Measurements from ENCODE around the gene PACS2. TPM values are rescaled to one million over a fixed set of nuclear protein-coding genes. Genes with fewer than 3 reads are reported as not detected.
"Not testable (repeated sequence)": the region's sequence is repeated elsewhere in the genome, so short reads cannot be mapped to it uniquely, and the experiment has no call there.

The PACS2 gene
- total RNA-seq, 2 experiments from 2014 or later, result 25.1 to 29.6 TPM

- no peak overlapping the region for H3K27ac Mint-ChIP-seq
- CTCF ChIA-PET, result no interaction called here
- H3K4me3 Mint-ChIP-seq, result no peak overlapping the region
- H3K27me3 Mint-ChIP-seq (ENCODE audit: low read depth), result no peaks in the 10 kb centered on the region
- intact Hi-C loops (cut with micrococcal nuclease), result no loop called here
- H3K9me3 Mint-ChIP-seq, result no peaks in the 10 kb centered on the region
- H3K36me3 Mint-ChIP-seq (ENCODE audit: low read depth), result peaks cover 1% of the 10 kb centered on the region
- DNase-seq, result no peak
- peaks cover 20% of the 10 kb centered on the region for H3K4me1 Mint-ChIP-seq (ENCODE audit: low read depth)
These were observed 34.0 kb upstream of the PACS2 start for GRCh38 chr14:105280525-105280924.

GRCh38 chr14:105281371-105282097, 33.0 kb upstream of the PACS2 start:
- DNase-seq, result peak; percentile 40
- Mint-ChIP-seq H3K9me3 (no peaks in the 10 kb centered on the region), H3K27me3 (ENCODE audit: low read depth) (no peaks in the 10 kb centered on the region), H3K27ac (no peak overlapping the region), H3K4me3 (no peak overlapping the region), H3K4me1 (ENCODE audit: low read depth) (peaks cover 20% of the 10 kb centered on the region), H3K36me3 (ENCODE audit: low read depth) (peaks cover 1% of the 10 kb centered on the region)
- CTCF ChIA-PET, result interaction anchor here (0.6 to 1.3 kb wide), 7 partner anchors 9 to 263 kb away, joined by 3 to 7 read pairs (median 3); no protein-coding TSS in a partner anchor
- intact Hi-C loops (cut with micrococcal nuclease), result loop anchor here (1.0 to 2.0 kb wide), 2 partner anchors 79 to 191 kb away; no protein-coding TSS in a partner anchor

DNA sequence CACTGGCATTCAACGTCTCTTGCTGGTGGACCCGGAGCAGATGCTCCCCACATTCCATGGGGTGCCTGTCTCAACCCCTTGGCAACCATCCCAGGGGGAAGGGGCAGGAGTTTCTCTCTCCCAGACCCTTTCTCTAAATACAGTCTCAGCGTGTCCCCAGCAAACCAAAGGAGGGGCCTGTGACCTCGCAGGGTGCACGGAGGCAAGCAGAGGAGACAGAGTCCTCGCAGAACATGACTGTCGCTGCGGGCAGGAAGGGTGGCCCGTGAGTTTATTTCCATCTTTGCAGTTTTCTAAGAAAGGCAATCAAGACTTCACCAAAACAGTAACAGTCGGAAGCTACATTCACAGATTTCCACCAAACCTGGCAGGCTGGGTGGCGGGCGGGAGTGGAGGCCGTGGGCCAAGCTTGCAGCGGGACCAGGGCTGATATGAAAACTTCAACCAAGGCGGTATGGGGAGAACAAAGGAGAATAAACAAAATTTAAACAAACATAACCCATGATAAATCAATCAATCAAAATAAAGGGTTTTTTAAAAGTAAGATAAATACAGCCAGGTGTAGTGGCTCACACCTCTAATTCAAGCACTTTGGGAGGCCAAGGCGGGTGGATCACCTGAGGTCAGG, 32.3 kb upstream of the PACS2 start:
- Mint-ChIP-seq H3K9me3 (no peaks in the 10 kb centered on the region), H3K36me3 (ENCODE audit: low read depth) (peaks cover 1% of the 10 kb centered on the region), H3K27me3 (ENCODE audit: low read depth) (no peaks in the 10 kb centered on the region), H3K4me3 (no peak overlapping the region), H3K4me1 (ENCODE audit: low read depth) (peaks cover 20% of the 10 kb centered on the region), H3K27ac (no peak overlapping the region)
- DNase-seq, result no peak
- CTCF ChIA-PET, result interaction anchor here (0.7 to 1.3 kb wide), 6 partner anchors 10 to 223 kb away, joined by 3 to 4 read pairs (median 3); no protein-coding TSS in a partner anchor
- intact Hi-C loops (cut with micrococcal nuclease), result loop anchor here (2.0 kb wide), 1 partner anchor 79 kb away; no protein-coding TSS in a partner anchor

GRCh38 chr14:105283028-105283427, 31.5 kb upstream of the PACS2 start:
- H3K36me3 Mint-ChIP-seq (ENCODE audit: low read depth), result peaks cover 1% of the 10 kb centered on the region
- CTCF ChIA-PET, result interaction anchor here (0.7 to 1.1 kb wide), 2 partner anchors 11 to 224 kb away, joined by 3 read pairs; no protein-coding TSS in a partner anchor
- H3K9me3 Mint-ChIP-seq, result no peaks in the 10 kb centered on the region
- no peak overlapping the region for H3K4me3 Mint-ChIP-seq
- DNase-seq, result no peak
- no peaks in the 10 kb centered on the region for H3K27me3 Mint-ChIP-seq (ENCODE audit: low read depth)
- no peak overlapping the region for H3K27ac Mint-ChIP-seq
- peaks cover 20% of the 10 kb centered on the region for H3K4me1 Mint-ChIP-seq (ENCODE audit: low read depth)
- intact Hi-C loops (cut with micrococcal nuclease), result loop anchor here (2.0 kb wide), 1 partner anchor 80 kb away; no protein-coding TSS in a partner anchor

GRCh38 chr14:105283899-105284298, 30.6 kb upstream of the PACS2 start:
- no peaks in the 10 kb centered on the region for H3K27me3 Mint-ChIP-seq (ENCODE audit: low read depth)
- no peak overlapping the region for H3K4me3 Mint-ChIP-seq
- CTCF ChIA-PET, result interaction anchor here (0.8 kb wide), 1 partner anchor 10 kb away, joined by 3 read pairs; no protein-coding TSS in a partner anchor
- peaks cover 1% of the 10 kb centered on the region for H3K36me3 Mint-ChIP-seq (ENCODE audit: low read depth)
- H3K9me3 Mint-ChIP-seq, result no peaks in the 10 kb centered on the region
- H3K27ac Mint-ChIP-seq, result no peak overlapping the region
- peaks cover 20% of the 10 kb centered on the region for H3K4me1 Mint-ChIP-seq (ENCODE audit: low read depth)
- intact Hi-C loops (cut with micrococcal nuclease), result loop anchor here (2.0 kb wide), 1 partner anchor 81 kb away; no protein-coding TSS in a partner anchor
- DNase-seq, result peak; percentile 33

DNA sequence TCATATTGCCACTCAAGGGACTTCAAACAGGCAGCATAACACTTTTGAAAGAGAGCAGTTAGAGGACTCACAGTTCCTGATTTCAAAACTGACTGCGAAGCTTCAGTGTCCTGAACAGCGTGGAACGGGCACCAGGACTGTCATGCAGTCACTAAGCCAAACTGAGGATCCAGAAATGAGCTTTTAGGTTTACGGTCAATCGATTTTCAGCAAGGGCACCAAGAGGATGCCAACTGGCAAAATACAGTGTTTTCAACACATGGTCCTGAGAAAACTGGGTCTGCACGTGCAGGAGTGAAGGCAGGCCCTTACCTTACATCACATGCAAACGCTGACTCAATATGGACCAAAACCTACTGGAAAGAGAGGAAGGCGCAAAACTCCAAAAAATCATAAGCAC, 29.4 kb upstream of the PACS2 start:
- Mint-ChIP-seq H3K36me3 (ENCODE audit: low read depth) (peaks cover 1% of the 10 kb centered on the region), H3K27ac (no peak overlapping the region)
- intact Hi-C loops (cut with micrococcal nuclease), result no loop called here

GRCh38 chr14:105286759-105287144, 27.8 kb upstream of the PACS2 start:
- Mint-ChIP-seq H3K4me3 (no peak overlapping the region), H3K27ac (no peak overlapping the region), H3K36me3 (ENCODE audit: low read depth) (peaks cover 1% of the 10 kb centered on the region), H3K9me3 (no peaks in the 10 kb centered on the region), H3K27me3 (ENCODE audit: low read depth) (no peaks in the 10 kb centered on the region), H3K4me1 (ENCODE audit: low read depth) (peaks cover 25% of the 10 kb centered on the region)
- DNase-seq, result no peak
- CTCF ChIA-PET, result no interaction called here
- intact Hi-C loops (cut with micrococcal nuclease), result no loop called here

More for the DNA sequence above, 29.4 kb upstream of the PACS2 start:
- Mint-ChIP-seq H3K27me3 (ENCODE audit: low read depth) (no peaks in the 10 kb centered on the region), H3K4me3 (no peak overlapping the region), H3K4me1 (ENCODE audit: low read depth) (peaks cover 22% of the 10 kb centered on the region), H3K9me3 (no peaks in the 10 kb centered on the region)
- CTCF ChIA-PET, result no interaction called here
- DNase-seq, result no peak

DNA sequence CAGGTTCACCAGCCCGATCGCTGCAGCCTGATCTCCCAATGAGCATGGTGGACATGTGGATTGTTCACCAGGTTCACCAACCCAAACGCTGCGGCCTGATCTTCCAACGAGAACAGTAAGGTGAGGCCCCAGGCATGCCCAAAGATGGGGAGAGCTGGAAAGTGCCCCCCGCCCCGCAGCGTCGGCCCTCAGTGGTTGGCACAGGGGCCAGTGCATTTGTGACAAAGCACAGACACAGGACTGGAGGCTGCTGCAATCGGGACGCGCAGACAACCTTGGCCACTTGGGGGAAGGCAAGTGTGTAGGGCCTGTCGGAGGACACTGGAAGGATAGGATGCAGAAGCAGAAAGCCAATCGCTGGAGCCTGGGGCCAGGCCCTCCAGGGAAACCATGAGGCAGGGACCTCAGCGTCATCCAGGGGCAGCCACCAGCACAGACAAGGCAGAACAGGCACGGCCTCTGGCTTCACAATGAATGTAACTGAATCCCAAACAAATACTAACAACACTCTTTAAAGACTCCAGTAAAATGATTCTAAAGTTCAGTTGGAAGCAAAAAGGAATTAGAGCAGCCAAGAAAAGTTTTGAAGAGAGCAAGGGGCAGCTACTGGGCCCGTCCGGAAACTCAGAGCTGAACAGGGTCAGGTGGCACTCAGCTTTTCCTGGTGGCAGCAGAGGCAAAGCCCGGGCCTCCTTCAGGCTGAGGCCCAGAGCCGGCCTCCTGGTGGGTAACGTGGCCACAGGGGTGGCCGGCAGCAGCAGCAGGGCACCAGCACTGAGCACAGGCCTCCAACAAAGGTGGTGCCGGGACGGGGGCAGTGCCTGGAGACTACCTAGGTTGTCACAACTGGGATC, 27.1 kb upstream of the PACS2 start:
- Mint-ChIP-seq H3K4me3 (no peak overlapping the region), H3K4me1 (ENCODE audit: low read depth) (peaks cover 23% of the 10 kb centered on the region), H3K36me3 (ENCODE audit: low read depth) (peaks cover 1% of the 10 kb centered on the region), H3K27ac (no peak overlapping the region), H3K27me3 (ENCODE audit: low read depth) (no peaks in the 10 kb centered on the region), H3K9me3 (no peaks in the 10 kb centered on the region)
- no peak for DNase-seq
- intact Hi-C loops (cut with micrococcal nuclease), result no loop called here
- CTCF ChIA-PET, result no interaction called here

GRCh38 chr14:105288936-105289335, 25.6 kb upstream of the PACS2 start:
- H3K27me3 Mint-ChIP-seq (ENCODE audit: low read depth); intact Hi-C loops (cut with micrococcal nuclease); H3K4me3 Mint-ChIP-seq; DNase-seq; H3K27ac Mint-ChIP-seq; H3K36me3 Mint-ChIP-seq (ENCODE audit: low read depth); H3K9me3 Mint-ChIP-seq: not testable (repeated sequence)
- peaks cover 31% of the 10 kb centered on the region for H3K4me1 Mint-ChIP-seq (ENCODE audit: low read depth)
- CTCF ChIA-PET, result interaction anchor here (0.5 to 0.7 kb wide), 4 partner anchors 11 to 1484 kb away, joined by 3 to 4 read pairs (median 3); no protein-coding TSS in a partner anchor

DNA sequence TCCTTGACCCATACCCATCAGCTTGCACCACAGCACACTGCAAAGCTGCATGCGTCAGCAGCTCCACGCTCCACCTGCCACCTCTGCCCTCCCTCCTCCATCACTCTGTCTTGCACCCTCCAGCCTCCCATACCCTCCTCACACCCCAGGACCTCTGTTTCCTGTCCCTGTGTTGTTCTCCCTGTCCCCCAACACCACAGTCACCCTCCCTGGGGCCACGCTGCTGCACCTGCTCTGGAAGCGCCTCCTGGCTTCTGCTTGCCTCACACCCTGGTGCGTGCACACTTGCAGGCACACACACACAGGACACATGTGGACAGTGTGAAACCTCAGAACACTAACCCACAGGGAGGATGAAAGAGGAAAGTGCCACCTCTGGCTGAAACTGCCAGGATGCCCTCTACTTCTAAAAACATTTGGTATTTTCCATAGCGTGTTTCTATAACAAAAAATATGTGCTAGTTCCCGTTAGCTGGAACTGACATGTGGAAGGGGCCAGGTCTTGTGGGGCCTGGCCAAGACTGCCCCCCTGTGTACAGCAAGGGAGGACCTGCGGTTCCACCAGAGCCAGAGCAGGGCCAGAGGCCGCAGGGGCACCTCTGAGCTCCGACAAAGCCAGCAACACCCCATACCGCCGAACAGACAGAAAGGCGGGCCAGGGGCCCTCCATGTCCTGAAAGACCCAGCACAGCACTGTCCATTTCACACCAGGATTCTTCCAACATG, 23.8 kb upstream of the PACS2 start:
- H3K4me1 Mint-ChIP-seq (ENCODE audit: low read depth), result peaks cover 36% of the 10 kb centered on the region
- H3K4me3 Mint-ChIP-seq, result no peak overlapping the region
- DNase-seq, result no peak
- H3K27me3 Mint-ChIP-seq (ENCODE audit: low read depth), result no peaks in the 10 kb centered on the region
- H3K27ac Mint-ChIP-seq, result no peak overlapping the region
- CTCF ChIA-PET, result no interaction called here
- H3K9me3 Mint-ChIP-seq, result no peaks in the 10 kb centered on the region
- no peaks in the 10 kb centered on the region for H3K36me3 Mint-ChIP-seq (ENCODE audit: low read depth)
- intact Hi-C loops (cut with micrococcal nuclease), result no loop called here

- Mint-ChIP-seq H3K4me3 (peak overlapping the region; percentile 43), H3K27me3 (ENCODE audit: low read depth) (no peaks in the 10 kb centered on the region), H3K9me3 (no peaks in the 10 kb centered on the region), H3K27ac (peak overlapping the region; percentile 74), H3K4me1 (ENCODE audit: low read depth) (peaks cover 39% of the 10 kb centered on the region), H3K36me3 (ENCODE audit: low read depth) (no peaks in the 10 kb centered on the region)
- DNase-seq, result peak; percentile 82
- intact Hi-C loops (cut with micrococcal nuclease), result loop anchor here (1.0 kb wide), 1 partner anchor 8 kb away; the partner anchor contains the start of gene BRF1
- CTCF ChIA-PET, result interaction anchor here (1.0 to 1.3 kb wide), 2 partner anchors 11 to 92 kb away, joined by 3 to 4 read pairs; no protein-coding TSS in a partner anchor
These were observed 21.5 kb upstream of the PACS2 start for GRCh38 chr14:105292826-105293711.

Measured in activated naive CD4-positive, alpha-beta T cell treated with anti-CD3 and anti-CD28 coated beads for 36 hours (primary cell).